SK-N-SH (cell line): ENCODE data around the gene C6orf136. TPM values are rescaled to one million over a fixed set of nuclear protein-coding genes. Genes with fewer than 3 reads are reported as not detected.
A peak's percentile ranks its signal among the peaks of the same experiment; 100 is the strongest.

Source experiments
- CTCF ChIA-PET: fragments of 300-600, 350-600 bp; formaldehyde crosslinking; extraction: SDS; loops from one replicate; lab custom pipeline; 2021; lab: Yijun Ruan, JAX
- POLR2A ChIA-PET: fragments of 350-600 bp; sonication (Branson Sonifier 250); formaldehyde crosslinking; extraction: SDS; loops from one replicate; lab custom pipeline; 2020; ENCODE audit warnings: antibody characterized with exemption, inconsistent platforms; lab: Yijun Ruan, JAX
- DNase-seq: peaks from one replicate; pipeline ENCODE4 v3.0.0; 2012
- H2AFZ ChIP-seq: fragments of 200-600 bp; sonication (generic); 2 replicates; pipeline ENCODE4 v1.8.1; 2016; ENCODE audit warnings: antibody characterized with exemption, mild to moderate bottlenecking, low read depth
- H3F3A ChIP-seq: fragments of 200-600 bp; sonication (generic); replicated peaks from 2 replicates; pipeline ENCODE3; 2016; ENCODE audit warnings: antibody characterized with exemption, mild to moderate bottlenecking; ENCODE audit not compliant: insufficient read depth
- H3K27ac ChIP-seq, 2 experiments: fragments of 200-500 bp in 1 of 2; fragments of 200-600 bp in 1 of 2; sonication (Bioruptor generic) in 1 of 2; sonication (generic), shearing (Covaris generic) in 1 of 2; 2 replicates each; pipeline versions ENCODE4 v1.5.1 to v1.6.1; 2014 to 2016; ENCODE audit warnings: low read depth in 2 of 2, inconsistent platforms in 1 of 2, low read length in 1 of 2, mild to moderate bottlenecking in 1 of 2, mixed read lengths in 1 of 2
- H3K27me3 ChIP-seq: fragments of 200-600 bp; sonication (generic), shearing (Covaris generic); 2 replicates; pipeline ENCODE4 v1.6.1; 2016; ENCODE audit warnings: mixed run types; ENCODE audit not compliant: insufficient read depth
- H3K36me3 ChIP-seq, 2 experiments: fragments of 200-500 bp in 1 of 2; fragments of 200-600 bp in 1 of 2; sonication (Bioruptor generic) in 1 of 2; sonication (generic) in 1 of 2; replicated peaks in 1 of 2; 2 replicates each; pipeline versions ENCODE3 to v1.5.1; 2014 to 2016; ENCODE audit warnings: low read length in 1 of 2, mild to moderate bottlenecking in 1 of 2; ENCODE audit not compliant: insufficient read depth in 2 of 2, control insufficient read depth in 1 of 2
- H3K4me1 ChIP-seq, 2 experiments: fragments of 200-500 bp in 1 of 2; fragments of 200-600 bp in 1 of 2; sonication (Bioruptor generic) in 1 of 2; sonication (generic), shearing (Covaris generic) in 1 of 2; 2 replicates each; pipeline versions ENCODE4 v1.5.1 to v1.6.1; 2014 to 2016; ENCODE audit warnings: low read depth in 1 of 2, low read length in 1 of 2, mixed run types in 1 of 2; ENCODE audit not compliant: insufficient read depth in 2 of 2, control insufficient read depth in 1 of 2
- H3K4me2 ChIP-seq: fragments of 200-600 bp; sonication (generic), shearing (Covaris generic); 2 replicates; pipeline ENCODE4 v1.6.1; 2017; ENCODE audit warnings: mixed run types
- H3K4me3 ChIP-seq, 2 experiments: fragments of 200-500 bp in 1 of 2; fragments of 200-600 bp in 1 of 2; sonication (Bioruptor generic) in 1 of 2; sonication (generic), shearing (Covaris generic) in 1 of 2; 2 replicates each; pipeline versions ENCODE4 v1.5.1 to v1.8.1; 2014 to 2016; ENCODE audit warnings: low read depth in 2 of 2, inconsistent platforms in 1 of 2, low read length in 1 of 2, mild to moderate bottlenecking in 1 of 2, mixed read lengths in 1 of 2, moderate library complexity in 1 of 2
- H3K79me2 ChIP-seq: fragments of 200-600 bp; sonication (generic); 2 replicates; pipeline ENCODE4 v1.8.1; 2017; ENCODE audit warnings: mild to moderate bottlenecking; ENCODE audit not compliant: insufficient read depth
- H3K9ac ChIP-seq: fragments of 200-600 bp; sonication (generic); 2 replicates; pipeline ENCODE4 v1.6.1; 2017; ENCODE audit warnings: mixed run types
- H3K9me2 ChIP-seq: fragments of 200-600 bp; sonication (generic); 2 replicates; pipeline ENCODE4 v1.6.1; 2017; ENCODE audit warnings: mixed run types
- H3K9me3 ChIP-seq: fragments of 200-600 bp; sonication (generic); 2 replicates; pipeline ENCODE4 v1.6.1; 2017; ENCODE audit warnings: mixed run types, mild to moderate bottlenecking, moderate library complexity
- H4K20me1 ChIP-seq: fragments of 200-600 bp; sonication (generic); 2 replicates; pipeline ENCODE4 v1.6.1; 2017; ENCODE audit warnings: mild to moderate bottlenecking, mixed run types; ENCODE audit not compliant: insufficient read depth
- CTCF ChIP-seq: fragments of 200-600 bp; sonication (generic); IDR thresholded peaks from 2 replicates; pipeline ENCODE4 v1.6.1; 2017; ENCODE audit warnings: antibody characterized with exemption, mild to moderate bottlenecking, moderate library complexity
- ELF1 ChIP-seq: IDR thresholded peaks from 2 replicates; pipeline ENCODE4 v1.4.0; 2012
- EZH2phosphoT487 ChIP-seq: fragments of 200-600 bp; sonication (generic); IDR thresholded peaks from 2 replicates; pipeline ENCODE4 v1.6.1; 2017; ENCODE audit warnings: low read depth, mixed run types, mild to moderate bottlenecking, antibody characterized with exemption, moderate library complexity, borderline replicate concordance
- FOSL2 ChIP-seq: IDR thresholded peaks from 2 replicates; pipeline ENCODE4 v1.4.0; 2012; ENCODE audit warnings: low read depth, mild to moderate bottlenecking, moderate library complexity, borderline replicate concordance
- GABPA ChIP-seq: IDR thresholded peaks from 2 replicates; pipeline ENCODE4 v1.4.0; 2012; ENCODE audit warnings: low read depth, mild to moderate bottlenecking
- GATA2 ChIP-seq: sonication (generic); formaldehyde crosslinking; IDR thresholded peaks from 2 replicates; pipeline ENCODE4 v1.5.0; 2020; ENCODE audit warnings: mild to moderate bottlenecking, missing genetic modification reagents
- IRF3 ChIP-seq: fragments of 150-350 bp; IDR thresholded peaks from 2 replicates; pipeline ENCODE4 v1.6.1; 2016; ENCODE audit warnings: mild to moderate bottlenecking, low read depth, low read length
- MEF2A ChIP-seq: IDR thresholded peaks from 2 replicates; pipeline ENCODE4 v1.4.0; 2012; ENCODE audit warnings: low read depth, borderline replicate concordance
- NFIC ChIP-seq: IDR thresholded peaks from 2 replicates; pipeline ENCODE4 v1.4.0; 2012; ENCODE audit warnings: borderline replicate concordance
- NRF1 ChIP-seq: IDR thresholded peaks from 2 replicates; pipeline ENCODE4 v1.6.1; 2012; ENCODE audit warnings: low read depth, mild to moderate bottlenecking, low read length
- POLR2AphosphoS5 ChIP-seq: IDR thresholded peaks from 2 replicates; pipeline ENCODE4 v1.6.1; 2012; ENCODE audit warnings: low read depth, low read length
- RAD21 ChIP-seq: IDR thresholded peaks from 2 replicates; pipeline ENCODE4 v1.6.1; 2012; ENCODE audit warnings: mild to moderate bottlenecking, low read length
- RCOR1 ChIP-seq: fragments of 150-350 bp; IDR thresholded peaks from 2 replicates; pipeline ENCODE4 v1.6.1; 2017; ENCODE audit warnings: antibody characterized with exemption, low read length
- REST ChIP-seq: IDR thresholded peaks from 2 replicates; pipeline ENCODE4 v1.6.1; 2012; ENCODE audit warnings: mild to moderate bottlenecking, low read depth, low read length, moderate library complexity
- RFX5 ChIP-seq: IDR thresholded peaks from 2 replicates; pipeline ENCODE4 v1.6.1; 2012; ENCODE audit warnings: mild to moderate bottlenecking, improper control_type of control experiment, low read length
- RXRA ChIP-seq: IDR thresholded peaks from 2 replicates; pipeline ENCODE4 v1.4.0; 2012; ENCODE audit warnings: low read depth, mild to moderate bottlenecking, borderline replicate concordance
- TAF1 ChIP-seq: IDR thresholded peaks from 2 replicates; pipeline ENCODE4 v1.6.1; 2012; ENCODE audit warnings: low read depth, mild to moderate bottlenecking, low read length, moderate library complexity, borderline replicate concordance
- TEAD4 ChIP-seq: IDR thresholded peaks from 2 replicates; pipeline ENCODE4 v1.4.0; 2012; ENCODE audit warnings: mild to moderate bottlenecking, borderline replicate concordance; ENCODE audit not compliant: insufficient read depth
- USF2 ChIP-seq: fragments of 150-350 bp; IDR thresholded peaks from 2 replicates; pipeline ENCODE4 v1.6.1; 2017; ENCODE audit warnings: antibody characterized with exemption, low read length, low read depth, borderline replicate concordance
- YY1 ChIP-seq: IDR thresholded peaks from 2 replicates; pipeline ENCODE4 v1.4.0; 2012; ENCODE audit warnings: low read depth, mild to moderate bottlenecking
- ZBTB33 ChIP-seq: IDR thresholded peaks from 2 replicates; pipeline ENCODE4 v1.4.0; 2012; ENCODE audit warnings: low read depth, borderline replicate concordance
- WGBS: methylation state at CpG from one replicate; pipeline ENCODE4 v1.1.6; 2017; ENCODE audit warnings: low lambda C conversion rate; 5-methylcytosine and 5-hydroxymethylcytosine counted together
- polyA plus RNA-seq, 3 experiments: library from polyadenylated mRNA; depleted of rRNA; stranded (reverse); fragments of >200 nt; gene quantifications; 2 replicates each; pipeline ENCODE4 v1.2.3, GENCODE V29; 2012

The C6orf136 gene
- polyA plus RNA-seq, 1 of the 3 experiments (the other 2 are of a cell fraction): 14.3 TPM

- CTCF ChIA-PET: interaction anchor here (0.6 to 29.8 kb wide), 7 partner anchors 9 to 201 kb away, joined by 3 to 838 read pairs (median 4); partner anchors contain the start of genes DHX16, FLOT1, MDC1 and NRM
- peak overlapping the region; percentile 98 for H3K4me2 ChIP-seq
- H3K9me2 ChIP-seq: no peaks in the 10 kb centered on the region
- peaks cover 8 to 36% of the 10 kb centered on the region in 2 experiments for H3K36me3 ChIP-seq
- DNase-seq: peak; percentile 84
- H3K79me2 ChIP-seq: peaks cover 99% of the 10 kb centered on the region
- H3K4me1 ChIP-seq: peaks cover 16 to 57% of the 10 kb centered on the region in 2 experiments; a peak in 3 of 4 replicates
- POLR2A ChIA-PET: interaction anchor here (0.6 to 1.4 kb wide), 7 partner anchors 9 to 219 kb away, joined by 3 to 4 read pairs (median 4); partner anchors contain the start of gene MDC1
- H2AFZ ChIP-seq: no peak overlapping the region
- peaks cover 35% of the 10 kb centered on the region for H3F3A ChIP-seq
- 8% methylated on average over 9 of the region's 11 CpGs for WGBS
- peak overlapping the region; percentile 97 for H3K9ac ChIP-seq
- peak overlapping the region; percentile 74 to 77 for H3K4me3 ChIP-seq
- H4K20me1 ChIP-seq: peaks cover 34% of the 10 kb centered on the region
- H3K27me3 ChIP-seq: no peaks in the 10 kb centered on the region
- H3K9me3 ChIP-seq: no peaks in the 10 kb centered on the region
- peak overlapping the region; percentile 93 to 97 for H3K27ac ChIP-seq
- no peak for TF ChIP-seq GATA2
- peak; percentile 19; the same call in 1 of the 2 replicates for TF ChIP-seq YY1
- TF ChIP-seq NFIC: no peak
- TF ChIP-seq FOSL2: peak; percentile 97
- TF ChIP-seq RCOR1: no peak
- TF ChIP-seq RFX5: no peak
- 0 out of 2 replicates have a peak, but pooled peaks have one; percentile 11 for TF ChIP-seq ZBTB33
- TF ChIP-seq RAD21: 0 out of 2 replicates have a peak, but pooled peaks have one; percentile 1
- no peak for TF ChIP-seq CTCF
- 0 out of 2 replicates have a peak, but pooled peaks have one; percentile 35 for TF ChIP-seq ELF1
- TF ChIP-seq RXRA: peak; percentile 53; the same call in 1 of the 2 replicates
- peak; percentile 32; the same call in 1 of the 2 replicates for TF ChIP-seq TAF1
- no peak for TF ChIP-seq USF2
- no peak for TF ChIP-seq EZH2phosphoT487
- TF ChIP-seq GABPA: peak; percentile 79
- 0 out of 2 replicates have a peak, but pooled peaks have one; percentile 31 for TF ChIP-seq TEAD4
- peak; percentile 78 for TF ChIP-seq POLR2AphosphoS5
- no peak for TF ChIP-seq REST
- TF ChIP-seq NRF1: no peak
- no peak for TF ChIP-seq IRF3
- TF ChIP-seq MEF2A: no peak
These were observed 35.5 kb downstream of the C6orf136 start for GRCh38 chr6:30682143-30683117.
